Endometrial microvascular endothelial cells (primary cell): ENCODE measurements around the gene METAP2. TPM values are rescaled to one million over a fixed set of nuclear protein-coding genes. Genes with fewer than 3 reads are reported as not detected.

Experiments
- in situ Hi-C: cut with HindIII; loops from 2 replicates; pipeline ENCODE4 v1.10.0; 2017; ENCODE audit warnings: low sequenced_read_pairs, low pct_unique_long_range_greater_than_20kb; ENCODE audit errors: inconsistent ontology term
- total RNA-seq: library from RNA; depleted of rRNA; stranded (reverse); fragments of >200 nt; gene quantifications from one replicate; pipeline ENCODE4 v1.2.3, GENCODE V29; 2015; ENCODE audit errors: inconsistent ontology term

The METAP2 gene
- total RNA-seq, 1 donor from 2014 or later, result 62.7 TPM

DNA sequence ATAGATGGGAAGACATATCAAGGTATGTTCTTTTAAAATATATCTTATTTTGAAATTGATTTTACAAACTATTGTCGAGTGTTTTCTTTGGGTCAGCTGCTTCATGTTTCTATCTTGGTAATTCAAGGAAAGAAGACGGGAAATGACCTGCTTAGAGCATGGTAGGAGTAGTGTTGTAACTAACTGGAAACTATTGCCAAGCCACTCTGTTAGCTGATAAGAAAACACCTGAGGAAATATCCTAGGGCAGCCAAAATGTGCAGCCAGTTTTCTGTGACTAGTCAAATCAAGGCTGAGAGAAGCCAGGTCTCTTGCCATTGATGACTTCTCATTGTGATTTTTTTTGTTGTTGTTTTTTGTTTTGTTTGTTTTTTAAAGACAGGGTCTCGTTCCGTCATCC lies 30.2 kb downstream of the METAP2 start:
- in situ Hi-C loops, result no loop called here

GRCh38 chr12:95505039-95505438 lies 31.1 kb downstream of the METAP2 start:
- in situ Hi-C loops, result no loop called here

DNA sequence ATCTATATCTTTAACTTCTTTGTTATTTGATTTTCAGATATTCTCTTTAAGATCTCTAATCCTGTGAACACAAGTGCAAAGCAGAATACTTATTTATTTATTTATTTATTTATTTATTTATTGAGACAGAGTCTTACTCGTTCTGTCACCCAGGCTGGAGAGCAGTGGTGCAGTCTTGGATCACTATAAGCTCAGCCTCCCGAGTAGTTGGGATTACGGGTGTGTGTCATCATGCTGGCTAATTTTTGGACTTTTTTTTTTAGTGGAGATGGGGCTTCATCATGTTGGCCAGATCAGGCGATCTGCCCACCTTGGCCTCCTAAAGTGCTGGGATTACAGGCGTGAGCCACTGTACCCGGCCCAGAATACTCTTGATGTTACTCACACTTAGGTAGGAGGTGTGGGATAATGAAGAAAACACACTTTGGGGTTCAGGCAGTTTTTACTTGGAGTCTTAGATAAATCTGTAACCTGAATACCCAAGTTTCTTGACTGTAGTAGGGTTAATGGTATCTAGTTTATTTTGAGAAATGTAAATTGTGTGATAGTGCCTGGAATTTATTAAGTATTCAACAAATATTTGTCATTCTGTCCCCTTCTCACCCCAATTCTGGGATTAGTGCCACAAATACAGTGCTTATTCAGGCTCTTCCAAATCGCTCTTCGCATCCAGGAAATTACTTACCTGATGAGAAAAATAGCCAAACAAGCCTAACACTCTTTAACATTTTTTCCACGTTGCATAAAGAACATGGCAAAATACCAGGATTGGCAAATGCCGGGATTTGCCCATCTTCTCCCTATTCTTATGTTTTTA lies 33.0 kb downstream of the METAP2 start:
- in situ Hi-C loops, result no loop called here

DNA sequence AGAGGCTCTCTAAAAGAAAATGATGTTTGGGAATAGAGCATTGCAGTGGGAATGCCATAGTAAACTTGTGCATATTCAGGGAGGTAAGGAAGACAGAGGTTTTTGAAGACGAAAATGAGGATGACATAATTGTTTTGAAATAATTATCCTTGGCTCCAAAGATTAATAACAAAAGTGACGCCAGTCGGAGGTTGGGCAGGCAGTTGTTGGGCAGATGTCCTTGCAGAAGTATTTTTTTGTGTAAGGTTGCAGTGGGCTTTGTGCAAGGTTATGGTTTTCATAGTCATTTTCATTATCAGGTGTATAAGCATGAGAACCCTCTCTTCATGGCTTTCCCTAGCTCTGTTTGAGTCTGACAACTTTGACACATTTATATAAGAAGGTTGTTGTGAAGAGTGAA lies 35.3 kb downstream of the METAP2 start:
- in situ Hi-C loops, result no loop called here

DNA sequence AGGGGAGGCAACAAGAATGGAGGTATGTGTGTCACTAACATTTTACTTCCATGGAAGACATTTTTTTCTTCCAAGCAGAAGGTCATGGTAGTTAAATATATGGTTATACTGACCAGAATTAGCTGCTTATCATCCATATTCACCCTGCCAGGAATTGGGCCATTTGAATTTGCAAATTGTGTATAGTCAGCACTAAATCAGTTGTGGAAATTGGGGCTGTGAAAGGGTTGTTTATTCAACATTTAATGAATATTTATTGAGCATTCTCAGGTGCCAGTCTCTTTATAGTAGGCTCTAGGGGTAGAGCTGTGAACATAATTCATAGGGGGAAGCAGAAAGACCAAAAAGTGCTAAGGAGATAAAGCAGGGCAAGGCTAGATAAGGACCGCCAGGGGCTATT lies 38.0 kb downstream of the METAP2 start:
- in situ Hi-C loops, result no loop called here

DNA sequence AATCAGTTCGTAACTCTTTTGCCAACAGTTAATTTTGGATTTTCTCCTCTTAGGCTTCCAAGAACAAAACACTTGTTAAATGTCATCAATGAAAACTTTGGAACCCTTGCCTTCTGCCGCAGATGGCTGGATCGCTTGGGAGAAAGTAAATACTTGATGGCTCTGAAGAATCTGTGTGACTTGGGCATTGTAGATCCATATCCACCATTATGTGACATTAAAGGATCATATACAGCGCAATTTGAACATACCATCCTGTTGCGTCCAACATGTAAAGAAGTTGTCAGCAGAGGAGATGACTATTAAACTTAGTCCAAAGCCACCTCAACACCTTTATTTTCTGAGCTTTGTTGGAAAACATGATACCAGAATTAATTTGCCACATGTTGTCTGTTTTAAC lies 39.6 kb downstream of the METAP2 start:
- in situ Hi-C loops, result no loop called here

- in situ Hi-C loops, result no loop called here
Observed at GRCh38 chr12:95515197-95515596, 41.2 kb downstream of the METAP2 start.

DNA sequence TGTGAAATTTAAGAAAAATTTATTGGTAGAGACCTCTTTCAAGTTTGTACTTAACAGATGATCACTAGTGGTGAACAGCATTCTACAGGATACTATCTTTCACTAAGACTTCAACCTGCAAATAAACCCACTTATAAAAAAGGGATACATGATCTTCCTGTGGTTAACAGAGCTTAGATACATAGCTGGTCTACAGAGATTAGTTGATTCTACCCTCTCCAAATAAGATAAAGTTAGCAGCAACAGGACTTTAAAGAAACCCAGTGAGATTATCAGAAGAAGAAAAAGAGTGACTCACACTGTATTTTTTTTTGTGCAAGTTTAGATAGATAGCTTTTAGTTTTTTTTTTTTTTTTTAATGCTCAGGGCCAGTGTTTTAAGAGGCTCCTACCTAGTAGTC lies 42.8 kb downstream of the METAP2 start:
- in situ Hi-C loops, result no loop called here

DNA sequence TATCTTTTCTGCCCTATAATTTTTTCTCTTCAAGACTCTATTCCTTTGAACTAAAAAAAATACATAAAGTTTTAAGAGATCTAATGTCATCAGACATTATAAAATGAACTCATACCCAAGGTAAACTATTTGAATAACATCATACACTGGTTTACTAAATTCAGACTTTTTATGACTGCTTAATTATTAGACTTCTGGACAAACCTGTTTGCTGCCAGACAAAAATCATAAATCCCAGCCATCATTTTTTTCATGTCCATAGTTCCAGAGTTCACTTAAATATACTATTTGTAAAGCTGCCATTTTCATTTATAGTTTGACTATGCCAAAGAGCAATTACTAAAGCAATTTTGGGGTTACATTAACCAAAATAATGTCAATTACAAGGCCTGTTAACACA lies 43.3 kb downstream of the METAP2 start:
- in situ Hi-C loops, result no loop called here

GRCh38 chr12:95518944-95519343 lies 45.0 kb downstream of the METAP2 start:
- in situ Hi-C loops, result no loop called here

DNA sequence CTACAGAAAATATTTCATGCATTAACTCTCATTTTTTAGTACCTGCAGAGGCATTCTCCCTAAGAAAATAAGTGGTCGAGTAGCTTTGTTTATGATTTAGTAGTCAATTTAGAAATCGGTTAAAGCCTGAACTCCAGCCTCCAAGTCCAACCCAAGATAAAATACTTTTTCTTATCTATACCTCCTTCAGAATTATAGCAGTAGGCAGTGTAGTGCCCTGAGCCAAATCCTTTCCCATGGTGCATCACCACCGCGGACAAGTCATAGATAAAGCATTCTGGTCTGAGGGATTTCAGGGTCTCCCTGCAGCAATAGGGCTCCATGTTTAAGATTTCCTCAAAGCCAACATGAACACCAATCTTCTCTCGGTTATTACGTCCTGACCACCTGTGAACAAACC lies 46.9 kb downstream of the METAP2 start:
- in situ Hi-C loops, result no loop called here

GRCh38 chr12:95522692-95523091 lies 48.7 kb downstream of the METAP2 start:
- in situ Hi-C loops, result no loop called here

GRCh38 chr12:95528431-95528830 lies 54.5 kb downstream of the METAP2 start:
- in situ Hi-C loops, result no loop called here

DNA sequence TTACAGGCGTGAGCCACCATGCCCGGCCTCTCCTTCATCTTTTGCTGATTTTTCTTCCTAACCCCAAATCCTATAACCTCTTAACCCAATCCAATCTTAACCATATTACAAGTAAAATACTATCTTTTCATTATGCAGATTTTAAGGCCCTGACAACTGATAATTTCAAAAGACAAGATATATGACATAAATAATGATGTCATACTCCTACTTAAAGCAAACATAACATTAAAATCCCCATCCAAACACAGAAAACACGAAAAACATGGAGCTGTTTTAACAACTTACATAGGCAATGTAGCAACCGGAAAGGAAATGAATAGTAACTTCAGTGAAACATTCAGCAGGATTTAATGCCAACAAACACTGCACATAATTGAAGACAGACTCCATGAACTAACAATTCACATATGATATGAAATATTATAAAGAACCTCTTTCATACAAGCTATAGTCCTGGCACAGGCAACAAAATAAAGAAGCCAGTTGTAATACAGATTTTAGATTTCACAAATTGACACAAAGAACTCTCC lies 55.8 kb downstream of the METAP2 start:
- in situ Hi-C loops, result no loop called here

- in situ Hi-C loops, result no loop called here
Observed at GRCh38 chr12:95532851-95533250, 58.9 kb downstream of the METAP2 start.

DNA sequence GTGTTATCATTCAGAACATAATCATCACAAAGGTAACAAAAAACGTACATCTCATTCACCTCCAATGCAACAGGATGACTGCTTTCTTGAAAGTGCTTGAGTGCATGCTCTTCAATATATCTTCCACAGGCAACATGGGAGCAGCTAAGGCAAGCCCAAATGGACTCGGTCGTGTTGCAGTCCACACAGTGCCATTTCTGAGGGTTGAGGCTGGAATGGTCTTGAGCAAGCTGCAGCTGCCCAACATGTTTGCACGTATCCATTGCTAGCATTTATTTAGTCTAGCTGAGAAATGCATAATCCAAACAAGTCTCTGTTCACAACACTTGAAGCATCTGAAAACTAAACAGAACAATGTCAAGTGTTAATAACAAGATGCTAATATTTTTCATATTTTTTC lies 60.0 kb downstream of the METAP2 start:
- in situ Hi-C loops, result no loop called here

DNA sequence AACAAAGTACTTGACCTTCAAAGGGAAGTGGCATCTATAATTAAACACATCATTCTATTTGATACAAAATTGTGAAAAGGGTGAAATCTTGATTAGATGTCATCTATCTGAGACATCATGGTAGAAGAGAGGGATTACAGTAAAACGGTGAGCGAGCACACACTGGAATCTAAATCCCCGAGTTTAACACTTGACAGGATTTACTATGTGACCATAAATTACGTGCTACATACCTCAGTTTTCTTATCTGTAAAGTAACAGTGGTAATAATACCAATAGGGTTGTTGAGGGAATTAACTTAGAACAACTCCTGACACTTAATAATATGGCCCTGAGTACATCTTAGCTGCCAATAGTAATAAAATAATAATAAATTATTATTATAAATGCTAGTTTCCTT lies 64.1 kb downstream of the METAP2 start:
- in situ Hi-C loops, result no loop called here

DNA sequence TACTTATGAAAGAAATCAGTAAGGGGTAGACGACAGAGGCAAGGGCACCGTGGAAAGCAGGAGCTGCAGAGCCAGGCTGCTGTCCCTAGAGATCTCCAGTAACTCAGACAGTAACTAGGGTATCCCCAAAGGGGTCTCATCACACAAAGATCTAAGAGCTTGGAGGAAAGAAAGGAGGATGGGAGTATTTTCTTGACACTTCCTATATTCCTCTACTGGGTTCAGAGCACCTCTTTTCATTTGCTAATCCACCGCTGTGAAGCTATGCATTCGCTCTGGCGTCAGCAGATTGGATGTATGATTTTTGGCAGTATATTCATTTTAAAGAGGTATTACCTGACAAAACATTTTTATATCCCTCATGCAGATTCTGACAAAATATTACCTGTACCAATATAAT lies 64.7 kb downstream of the METAP2 start:
- in situ Hi-C loops, result no loop called here

DNA sequence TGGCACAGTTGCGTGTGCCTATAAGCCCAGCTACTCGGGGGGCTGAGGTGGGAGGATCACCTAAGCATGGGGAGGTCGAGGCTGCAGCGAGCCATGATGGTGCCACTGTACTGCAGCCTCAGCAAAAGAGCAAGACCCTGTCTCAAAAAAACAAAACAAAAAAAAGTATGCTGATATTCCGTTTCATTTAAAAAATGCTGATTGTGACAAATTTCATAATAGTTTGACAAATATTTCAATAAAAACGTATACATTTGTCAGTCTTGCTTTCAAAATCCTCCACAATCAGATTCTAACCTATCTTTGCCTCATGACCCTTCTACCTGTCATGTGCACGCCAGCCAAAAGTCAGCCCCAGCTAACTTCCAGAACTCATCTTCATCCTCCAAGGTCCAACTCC lies 67.5 kb downstream of the METAP2 start:
- in situ Hi-C loops, result no loop called here

- in situ Hi-C loops, result no loop called here
Observed at GRCh38 chr12:95543305-95543704, 69.4 kb downstream of the METAP2 start.

GRCh38 chr12:95544756-95545155 lies 70.8 kb downstream of the METAP2 start:
- in situ Hi-C loops, result no loop called here
